Loucy (cell line): Measurements from ENCODE around the gene ALG14.
"Not testable (repeated sequence)": the region's sequence is repeated elsewhere in the genome, so short reads cannot be mapped to it uniquely, and the experiment has no call there.

Experiments
- H2AFZ ChIP-seq: fragments of 200-600 bp; sonication (generic); 2 replicates; pipeline ENCODE4 v1.6.0; 2016; ENCODE audit warnings: antibody characterized with exemption, mild to moderate bottlenecking, low read length, moderate library complexity
- H3F3A ChIP-seq: fragments of 200-600 bp; 2 replicates; pipeline ENCODE4 v1.6.0; 2016; ENCODE audit warnings: antibody characterized with exemption, low read depth, mild to moderate bottlenecking
- H3K27me3 ChIP-seq: fragments of 200-600 bp; sonication (generic); 2 replicates; pipeline ENCODE4 v1.6.1; 2014; ENCODE audit warnings: low read length, mild to moderate bottlenecking; ENCODE audit not compliant: insufficient read depth, poor library complexity, severe bottlenecking
- H3K36me3 ChIP-seq: fragments of 200-600 bp; sonication (generic); 2 replicates; pipeline ENCODE4 v1.6.1; 2016; ENCODE audit warnings: low read length; ENCODE audit not compliant: insufficient read depth
- H3K4me1 ChIP-seq: fragments of 200-600 bp; sonication (generic); 2 replicates; pipeline ENCODE4 v1.5.1; 2014; ENCODE audit warnings: low read length, mild to moderate bottlenecking; ENCODE audit not compliant: insufficient read depth, poor library complexity, severe bottlenecking
- H3K4me2 ChIP-seq: fragments of 200-600 bp; sonication (generic); 2 replicates; pipeline ENCODE4 v1.6.0; 2014; ENCODE audit warnings: antibody characterized with exemption, low read length, low read depth, mild to moderate bottlenecking; ENCODE audit not compliant: poor library complexity, severe bottlenecking
- H3K4me3 ChIP-seq: fragments of 200-600 bp; sonication (generic); 2 replicates; pipeline ENCODE4 v1.5.1; 2014; ENCODE audit warnings: low read length, mild to moderate bottlenecking, mixed read lengths; ENCODE audit not compliant: poor library complexity, severe bottlenecking
- H3K79me2 ChIP-seq: fragments of 200-600 bp; sonication (generic); 2 replicates; pipeline ENCODE4 v1.6.1; 2014; ENCODE audit warnings: low read length; ENCODE audit not compliant: insufficient read depth
- H3K9ac ChIP-seq: fragments of 200-600 bp; sonication (generic); 2 replicates; pipeline ENCODE4 v1.6.0; 2014; ENCODE audit warnings: mild to moderate bottlenecking, low read depth, low read length, moderate library complexity; ENCODE audit not compliant: poor library complexity, severe bottlenecking
- H3K9me2 ChIP-seq: fragments of 200-600 bp; sonication (generic); replicated peaks from 2 replicates; pipeline ENCODE4 v1.6.1; 2016; ENCODE audit warnings: low read depth, low read length, mixed read lengths
- H3K9me3 ChIP-seq: fragments of 200-600 bp; sonication (generic); 2 replicates; pipeline ENCODE4 v1.6.1; 2014; ENCODE audit warnings: mild to moderate bottlenecking, antibody characterized with exemption, low read length, low read depth; ENCODE audit not compliant: insufficient read depth
- H4K20me1 ChIP-seq: fragments of 200-600 bp; sonication (generic); 2 replicates; pipeline ENCODE4 v1.6.0; 2014; ENCODE audit warnings: antibody characterized with exemption, low read length, mild to moderate bottlenecking; ENCODE audit not compliant: insufficient read depth, poor library complexity, severe bottlenecking
- EZH2phosphoT487 ChIP-seq: fragments of 200-600 bp; IDR thresholded peaks from 2 replicates; pipeline ENCODE4 v1.6.1; 2018; ENCODE audit warnings: antibody characterized with exemption, mild to moderate bottlenecking, moderate library complexity, borderline replicate concordance
- TF ChIP-seq, protein P1 (sequence below): fragments of 200-600 bp; sonication (generic); conservative IDR thresholded peaks from 2 replicates; pipeline ENCODE4 v1.5.1; 2014; ENCODE audit warnings: mild to moderate bottlenecking, antibody characterized with exemption, low read length

Gene ALG14

DNA sequence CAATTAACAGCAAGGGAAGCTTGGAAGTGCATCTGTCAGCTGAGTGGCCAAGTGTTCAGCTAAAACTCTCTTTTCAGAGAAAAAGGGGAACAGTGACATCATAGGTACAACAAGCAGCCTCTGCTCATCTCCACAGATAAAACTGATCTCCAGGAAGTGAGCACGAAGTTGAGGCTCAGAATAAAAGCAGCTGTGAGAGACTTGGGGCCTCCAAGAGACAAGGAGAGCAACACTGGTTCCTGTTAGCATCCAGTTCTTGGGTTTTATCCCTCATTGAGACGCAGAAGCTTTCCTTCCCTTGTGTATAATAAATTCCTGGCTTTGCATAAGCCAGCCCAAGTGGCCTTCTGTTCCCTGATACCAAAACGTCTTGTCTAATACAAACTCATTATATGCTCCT lies 125.9 kb downstream of the ALG14 start:
- TF ChIP-seq, protein P1, sequence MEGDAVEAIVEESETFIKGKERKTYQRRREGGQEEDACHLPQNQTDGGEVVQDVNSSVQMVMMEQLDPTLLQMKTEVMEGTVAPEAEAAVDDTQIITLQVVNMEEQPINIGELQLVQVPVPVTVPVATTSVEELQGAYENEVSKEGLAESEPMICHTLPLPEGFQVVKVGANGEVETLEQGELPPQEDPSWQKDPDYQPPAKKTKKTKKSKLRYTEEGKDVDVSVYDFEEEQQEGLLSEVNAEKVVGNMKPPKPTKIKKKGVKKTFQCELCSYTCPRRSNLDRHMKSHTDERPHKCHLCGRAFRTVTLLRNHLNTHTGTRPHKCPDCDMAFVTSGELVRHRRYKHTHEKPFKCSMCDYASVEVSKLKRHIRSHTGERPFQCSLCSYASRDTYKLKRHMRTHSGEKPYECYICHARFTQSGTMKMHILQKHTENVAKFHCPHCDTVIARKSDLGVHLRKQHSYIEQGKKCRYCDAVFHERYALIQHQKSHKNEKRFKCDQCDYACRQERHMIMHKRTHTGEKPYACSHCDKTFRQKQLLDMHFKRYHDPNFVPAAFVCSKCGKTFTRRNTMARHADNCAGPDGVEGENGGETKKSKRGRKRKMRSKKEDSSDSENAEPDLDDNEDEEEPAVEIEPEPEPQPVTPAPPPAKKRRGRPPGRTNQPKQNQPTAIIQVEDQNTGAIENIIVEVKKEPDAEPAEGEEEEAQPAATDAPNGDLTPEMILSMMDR, result no peak
- TF ChIP-seq EZH2phosphoT487, result no peak
- Histone ChIP-seq H3K4me1 (no peaks in the 10 kb centered on the region), H4K20me1 (no peaks in the 10 kb centered on the region), H2AFZ (no peak overlapping the region), H3K9me3 (no peaks in the 10 kb centered on the region), H3K9ac (no peak overlapping the region), H3K4me3 (no peak overlapping the region), H3K9me2 (no peaks in the 10 kb centered on the region), H3F3A (no peaks in the 10 kb centered on the region), H3K4me2 (no peak overlapping the region), H3K79me2 (no peaks in the 10 kb centered on the region), H3K27me3 (no peaks in the 10 kb centered on the region), H3K36me3 (no peaks in the 10 kb centered on the region)

- TF ChIP-seq, protein P1, result no peak
- no peak for TF ChIP-seq EZH2phosphoT487
- no peak overlapping the region for H2AFZ ChIP-seq
- no peak overlapping the region for H3K9ac ChIP-seq
- no peak overlapping the region for H3K4me2 ChIP-seq
- no peaks in the 10 kb centered on the region for H3K79me2 ChIP-seq
- no peaks in the 10 kb centered on the region for H3K27me3 ChIP-seq
- no peaks in the 10 kb centered on the region for H3K9me3 ChIP-seq
- H3K36me3 ChIP-seq, result no peaks in the 10 kb centered on the region
- H3K4me3 ChIP-seq, result no peak overlapping the region
- H3F3A ChIP-seq, result no peaks in the 10 kb centered on the region
- H3K4me1 ChIP-seq, result no peaks in the 10 kb centered on the region
- no peaks in the 10 kb centered on the region for H4K20me1 ChIP-seq
- H3K9me2 ChIP-seq, result no peaks in the 10 kb centered on the region
These were observed 130.3 kb downstream of the ALG14 start for GRCh38 chr1:94942171-94943128.

DNA sequence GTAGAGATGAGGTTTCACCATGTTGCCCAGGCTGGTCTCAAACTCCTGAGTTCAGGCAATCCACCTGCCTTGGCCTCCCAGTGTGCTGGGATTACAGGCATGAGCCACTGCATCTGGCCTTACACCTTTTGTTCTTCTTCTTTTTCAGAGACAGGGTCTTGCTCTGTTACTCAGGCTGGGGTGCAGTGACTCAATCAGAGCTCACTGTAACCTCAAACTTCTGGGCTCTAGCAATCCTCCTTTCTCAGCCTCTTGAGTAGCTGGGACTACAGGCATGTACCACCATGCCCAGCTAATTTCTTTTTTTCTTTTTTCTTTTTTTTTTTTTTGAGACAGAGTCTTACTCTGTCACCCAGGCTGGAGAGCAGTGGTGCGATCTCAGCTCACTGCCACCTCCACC lies 131.3 kb downstream of the ALG14 start:
- not testable (repeated sequence) for H3K36me3 ChIP-seq, H3K9ac ChIP-seq, H3K9me2 ChIP-seq, H4K20me1 ChIP-seq, H3K4me1 ChIP-seq, H3K4me2 ChIP-seq, H3K27me3 ChIP-seq, H3K79me2 ChIP-seq, H3K4me3 ChIP-seq, H2AFZ ChIP-seq, H3K9me3 ChIP-seq, H3F3A ChIP-seq

- Histone ChIP-seq H4K20me1 (no peaks in the 10 kb centered on the region), H3K27me3 (no peaks in the 10 kb centered on the region), H2AFZ (no peak overlapping the region), H3K4me2 (no peak overlapping the region), H3K9me2 (no peaks in the 10 kb centered on the region), H3K9me3 (no peaks in the 10 kb centered on the region), H3K4me1 (peaks cover 9% of the 10 kb centered on the region), H3K36me3 (no peaks in the 10 kb centered on the region), H3K4me3 (no peak overlapping the region), H3K9ac (no peak overlapping the region), H3K79me2 (no peaks in the 10 kb centered on the region), H3F3A (no peaks in the 10 kb centered on the region)
- TF ChIP-seq EZH2phosphoT487, result no peak
- TF ChIP-seq, protein P1, result no peak
These were observed 132.0 kb downstream of the ALG14 start for GRCh38 chr1:94940738-94941137.
